Measurements from ENCODE around the gene GLYATL1B. TPM values are rescaled to one million over a fixed set of nuclear protein-coding genes. Genes with fewer than 3 reads are reported as not detected.
"Not testable (repeated sequence)": the region's sequence is repeated elsewhere in the genome, so short reads cannot be mapped to it uniquely, and the experiment has no call there.

Gene GLYATL1B
- total RNA-seq, 1 experiment from 2014 or later = not detected

DNA sequence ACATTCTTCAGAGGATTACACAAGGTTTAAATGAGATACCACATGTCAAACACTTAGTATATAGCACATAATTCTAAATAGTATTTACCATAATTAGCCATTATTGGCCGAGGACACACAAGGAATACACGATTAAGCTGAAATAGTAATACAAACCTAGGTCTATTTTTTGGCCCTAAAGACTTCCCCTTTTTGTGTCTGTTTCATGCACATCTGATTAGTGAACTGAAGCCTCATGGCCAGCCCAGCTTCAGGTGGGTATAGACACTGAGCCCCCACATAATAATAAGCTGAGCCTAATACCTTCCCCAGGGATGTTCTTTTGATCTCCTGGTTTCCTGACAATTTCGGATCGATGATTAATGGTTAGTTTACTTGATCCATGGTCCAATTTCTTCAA, 2.1 kb downstream of the GLYATL1B start:
- CTCF ChIA-PET = no interaction called here
- no peak for TF ChIP-seq CTCF (IDR thresholded peaks at IDR 0.05; ENCODE audit: unreplicated experiment)
- Mint-ChIP-seq H3K9me3 (ENCODE audit: low read depth, unreplicated experiment) (no peaks in the 10 kb centered on the region), H3K27me3 (ENCODE audit: unreplicated experiment) (peaks cover 16% of the 10 kb centered on the region), H3K4me1 (ENCODE audit: low read depth, unreplicated experiment) (no peaks in the 10 kb centered on the region), H3K27ac (ENCODE audit: unreplicated experiment) (no peak overlapping the region), H3K4me3 (ENCODE audit: low read depth, unreplicated experiment) (no peak overlapping the region), H3K36me3 (ENCODE audit: insufficient read depth, unreplicated experiment) (no peaks in the 10 kb centered on the region)
- no peak for DNase-seq
- no TSS peak for BruUV-seq (replicated peaks)
- intact Hi-C loops (cut with micrococcal nuclease; ENCODE audit: unreplicated experiment) = no loop called here

DNA sequence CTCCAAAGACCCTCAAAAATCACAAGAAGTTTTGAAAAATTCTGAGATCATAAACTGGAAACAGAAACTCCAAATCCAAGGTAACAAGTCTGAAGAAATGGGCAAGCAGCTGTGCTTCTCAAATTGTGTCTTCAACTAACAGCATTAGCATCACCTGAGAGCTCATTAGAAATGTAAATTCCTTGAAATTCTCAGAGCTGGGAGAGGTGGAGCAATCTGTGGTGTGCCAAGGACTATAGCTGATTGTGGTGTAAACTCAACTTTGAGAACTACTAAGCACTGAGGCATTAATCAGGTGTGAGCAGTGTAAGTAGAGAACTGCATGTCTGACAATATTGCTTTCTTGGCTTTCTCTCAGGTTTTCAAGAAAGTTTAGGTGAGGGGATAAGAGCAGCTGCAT, 7.5 kb downstream of the GLYATL1B start:
- H3K27ac Mint-ChIP-seq (ENCODE audit: unreplicated experiment); H3K27me3 Mint-ChIP-seq (ENCODE audit: unreplicated experiment); H3K4me3 Mint-ChIP-seq (ENCODE audit: low read depth, unreplicated experiment); H3K4me1 Mint-ChIP-seq (ENCODE audit: low read depth, unreplicated experiment); DNase-seq; BruUV-seq (replicated peaks); intact Hi-C loops (cut with micrococcal nuclease; ENCODE audit: unreplicated experiment); H3K9me3 Mint-ChIP-seq (ENCODE audit: low read depth, unreplicated experiment); H3K36me3 Mint-ChIP-seq (ENCODE audit: insufficient read depth, unreplicated experiment); CTCF ChIA-PET: not testable (repeated sequence)

- H3K27ac Mint-ChIP-seq (ENCODE audit: unreplicated experiment); H3K27me3 Mint-ChIP-seq (ENCODE audit: unreplicated experiment); DNase-seq; H3K4me1 Mint-ChIP-seq (ENCODE audit: low read depth, unreplicated experiment); BruUV-seq (replicated peaks); CTCF ChIA-PET; intact Hi-C loops (cut with micrococcal nuclease; ENCODE audit: unreplicated experiment); H3K4me3 Mint-ChIP-seq (ENCODE audit: low read depth, unreplicated experiment); H3K36me3 Mint-ChIP-seq (ENCODE audit: insufficient read depth, unreplicated experiment); H3K9me3 Mint-ChIP-seq (ENCODE audit: low read depth, unreplicated experiment): not testable (repeated sequence)
Observed at GRCh38 chr11:59095225-59095624, 9.1 kb downstream of the GLYATL1B start.

DNA sequence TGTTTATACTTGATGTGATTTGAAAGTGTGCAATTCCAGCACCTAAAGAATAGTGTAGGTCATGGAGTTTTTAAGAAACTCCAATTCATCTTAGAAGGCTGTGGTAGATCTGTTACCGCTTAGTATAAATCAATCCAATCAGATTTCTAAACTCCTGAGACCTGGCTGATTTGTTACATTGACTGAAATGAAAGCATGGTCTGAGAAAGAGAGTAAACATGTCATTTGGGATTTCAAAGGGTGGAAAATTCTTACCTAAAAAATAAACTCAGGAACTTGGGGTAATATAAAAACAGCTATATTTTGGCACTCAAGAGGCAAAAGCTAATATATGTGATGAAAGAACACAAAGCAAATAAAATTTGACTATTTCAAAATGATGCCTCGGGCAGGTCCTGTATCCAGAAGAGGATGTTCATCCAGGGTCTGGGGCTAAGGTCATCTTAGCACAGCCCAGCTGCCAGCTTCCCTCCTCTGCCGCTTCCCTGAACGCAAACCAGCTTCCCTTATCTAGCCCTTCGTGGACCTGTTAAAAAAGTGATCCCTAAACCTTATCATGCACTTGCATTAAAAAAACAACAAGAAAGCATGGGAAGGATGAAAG, 10.0 kb downstream of the GLYATL1B start:
- H3K27me3 Mint-ChIP-seq (ENCODE audit: unreplicated experiment); DNase-seq; H3K36me3 Mint-ChIP-seq (ENCODE audit: insufficient read depth, unreplicated experiment); H3K9me3 Mint-ChIP-seq (ENCODE audit: low read depth, unreplicated experiment); H3K27ac Mint-ChIP-seq (ENCODE audit: unreplicated experiment); H3K4me3 Mint-ChIP-seq (ENCODE audit: low read depth, unreplicated experiment); BruUV-seq (replicated peaks); H3K4me1 Mint-ChIP-seq (ENCODE audit: low read depth, unreplicated experiment): not testable (repeated sequence)
- CTCF ChIA-PET = interaction anchor here (2.3 kb wide), 1 partner anchor 62 kb away, joined by 10 read pairs; no protein-coding TSS in a partner anchor
- intact Hi-C loops (cut with micrococcal nuclease; ENCODE audit: unreplicated experiment) = loop anchor here (2.0 kb wide), 1 partner anchor 41 kb away; no protein-coding TSS in a partner anchor

DNA sequence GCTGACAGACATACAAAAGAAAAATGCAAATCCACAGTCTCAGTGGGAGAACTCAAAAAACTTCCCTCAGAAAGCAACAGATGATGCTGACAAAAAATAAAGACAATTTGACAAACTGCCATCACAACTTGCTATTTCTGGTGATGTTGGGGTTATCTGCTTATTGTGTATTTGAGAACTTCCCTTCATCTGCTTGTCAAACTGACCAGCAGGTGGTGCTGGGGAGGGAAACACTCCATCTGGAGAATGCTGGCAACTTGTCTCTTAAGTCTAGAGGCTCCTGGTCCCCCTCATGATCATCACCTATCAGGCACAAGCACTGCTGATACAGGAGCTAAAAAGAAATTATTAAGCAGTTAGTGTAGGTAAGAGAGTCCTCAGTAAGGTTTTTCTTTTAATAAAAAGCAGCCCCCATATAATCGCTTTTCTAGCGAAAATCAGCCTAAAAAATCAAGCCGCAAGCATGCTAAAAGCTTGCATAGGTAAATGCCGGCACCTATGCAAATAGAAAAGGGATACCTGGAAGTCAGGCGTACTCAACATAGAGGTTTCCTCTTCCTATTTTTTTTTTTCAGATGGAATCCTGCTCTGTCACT, 11.1 kb downstream of the GLYATL1B start:
- intact Hi-C loops (cut with micrococcal nuclease; ENCODE audit: unreplicated experiment) = loop anchor here (1.0 to 2.0 kb wide), 2 partner anchors 40 to 61 kb away; no protein-coding TSS in a partner anchor
- no peak overlapping the region for H3K27ac Mint-ChIP-seq (ENCODE audit: unreplicated experiment)
- H3K9me3 Mint-ChIP-seq (ENCODE audit: low read depth, unreplicated experiment) = no peaks in the 10 kb centered on the region
- peaks cover 5% of the 10 kb centered on the region for H3K36me3 Mint-ChIP-seq (ENCODE audit: insufficient read depth, unreplicated experiment)
- H3K27me3 Mint-ChIP-seq (ENCODE audit: unreplicated experiment) = no peaks in the 10 kb centered on the region
- no TSS peak for BruUV-seq (replicated peaks)
- peaks cover 10% of the 10 kb centered on the region for H3K4me1 Mint-ChIP-seq (ENCODE audit: low read depth, unreplicated experiment)
- peak; percentile 56 for TF ChIP-seq CTCF (IDR thresholded peaks at IDR 0.05; ENCODE audit: unreplicated experiment)
- DNase-seq = peak; percentile 75
- no peak overlapping the region for H3K4me3 Mint-ChIP-seq (ENCODE audit: low read depth, unreplicated experiment)
- CTCF ChIA-PET = interaction anchor here (0.7 to 2.3 kb wide), 2 partner anchors 61 to 101 kb away, joined by 3 to 10 read pairs; no protein-coding TSS in a partner anchor

DNA sequence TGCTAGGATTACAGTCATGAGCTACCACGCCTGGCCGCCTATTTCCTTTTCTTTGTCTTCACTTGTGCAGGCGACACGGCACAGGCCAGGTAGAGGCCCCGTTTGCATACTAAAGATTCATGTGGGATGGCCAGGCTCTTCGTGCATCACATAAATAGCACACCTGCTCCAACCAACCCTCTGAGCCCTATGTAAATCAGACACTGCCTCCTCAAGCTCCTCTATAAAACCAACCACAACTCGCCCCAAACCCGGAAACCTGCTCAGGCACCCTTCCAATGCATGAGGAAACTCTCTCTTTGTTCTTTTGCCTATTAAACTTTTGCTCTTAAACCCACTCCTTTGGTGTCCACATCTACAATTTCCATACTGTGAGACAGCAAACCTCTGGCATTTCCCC, 11.8 kb downstream of the GLYATL1B start:
- not testable (repeated sequence) for H3K4me1 Mint-ChIP-seq (ENCODE audit: low read depth, unreplicated experiment); H3K9me3 Mint-ChIP-seq (ENCODE audit: low read depth, unreplicated experiment); BruUV-seq (replicated peaks); H3K27me3 Mint-ChIP-seq (ENCODE audit: unreplicated experiment); DNase-seq; H3K4me3 Mint-ChIP-seq (ENCODE audit: low read depth, unreplicated experiment); H3K36me3 Mint-ChIP-seq (ENCODE audit: insufficient read depth, unreplicated experiment); H3K27ac Mint-ChIP-seq (ENCODE audit: unreplicated experiment)
- intact Hi-C loops (cut with micrococcal nuclease; ENCODE audit: unreplicated experiment) = loop anchor here (1.0 to 2.0 kb wide), 2 partner anchors 39 to 60 kb away; no protein-coding TSS in a partner anchor
- CTCF ChIA-PET = interaction anchor here (2.3 kb wide), 1 partner anchor 60 kb away, joined by 10 read pairs; no protein-coding TSS in a partner anchor
